Measurements from ENCODE around the gene CLHC1. TPM values are rescaled to one million over a fixed set of nuclear protein-coding genes. Genes with fewer than 3 reads are reported as not detected.
"Not testable (repeated sequence)": the region's sequence is repeated elsewhere in the genome, so short reads cannot be mapped to it uniquely, and the experiment has no call there.

Gene CLHC1
- 3.2 TPM for total RNA-seq (2013)
- polyA plus RNA-seq (1 to 10 TPM in 2 of 3 donors, not detected in 1; 2.4 to 5.0 TPM), polyA minus RNA-seq (1.8 and 2.9 TPM in 2 replicates), total RNA-seq (0.58 to 6.9 (median 3.9) reads per million in 11 experiments)

GRCh38 chr2:55232084-55232862 lies at the start of gene CLHC1, which contains the start of gene RPS27A:
Gene CLHC1, minus strand, starts transcription at chr2:55232293. Its CDS starts 9,882 bp downstream, at chr2:55222411.
Gene RPS27A, plus strand, starts transcription at chr2:55232688. Its CDS starts 137 bp downstream, at chr2:55232825.
- peaks cover 35% of the 10 kb centered on the region for H3K4me1 Mint-ChIP-seq
- H3K9me3 Mint-ChIP-seq: no peaks in the 10 kb centered on the region
- H3K4me3 Mint-ChIP-seq: peak within 1 kb of the TSS; percentile 100
- peaks cover 32 to 38% of the 10 kb centered on the region in 2 donors for H3K36me3 ChIP-seq (replicated peaks in 1 of 2; ENCODE audit: control insufficient read depth in 1 of 2, insufficient read depth in 2 of 2, low read length in 2 of 2)
- peak within 1 kb of the TSS; percentile 95 for H3K4me2 ChIP-seq (replicated peaks; ENCODE audit: extremely low read depth, low read length, poor library complexity, severe bottlenecking)
- no peak for TF ChIP-seq CTCF (IDR thresholded peaks at IDR 0.05)
- H3K4me1 ChIP-seq (ENCODE audit: control insufficient read depth in 1 of 2, insufficient read depth in 2 of 2, low read length in 2 of 2): peaks cover 30 to 42% of the 10 kb centered on the region in 2 donors
- peak within 1 kb of the TSS; percentile 91 to 99 (median 97) for H3K27ac Mint-ChIP-seq
- H4K20me1 ChIP-seq (ENCODE audit: insufficient read depth, low read length): peaks cover 28% of the 10 kb centered on the region
- H3K27ac ChIP-seq (ENCODE audit: low read depth in 1 of 2, low read length in 2 of 2): peak within 1 kb of the TSS; percentile 72 to 93
- H3K27me3 ChIP-seq (ENCODE audit: control insufficient read depth in 2 of 2, insufficient read depth in 2 of 2, low read length in 2 of 2): no peaks in the 10 kb centered on the region
- no peaks in the 10 kb centered on the region for H3K9me3 ChIP-seq (replicated peaks in 1 of 2; ENCODE audit: control insufficient read depth in 1 of 2, insufficient read depth in 1 of 2, low read length in 2 of 2)
- peak within 1 kb of the TSS; percentile 88 for H3K9ac ChIP-seq (ENCODE audit: insufficient read depth, low read length, poor library complexity, severe bottlenecking)
- peak within 1 kb of the TSS; percentile 90 for H2AFZ ChIP-seq (ENCODE audit: insufficient read depth, low read depth, low read length, poor library complexity, severe bottlenecking)
- H3K36me3 Mint-ChIP-seq: peaks cover 25 to 40% of the 10 kb centered on the region in 2 donors
- intact Hi-C loops (cut with micrococcal nuclease): loop anchor here in 1 of 2 donors (5.0 to 10.0 kb wide), 2 partner anchors 383 to 510 kb away; partner anchors contain the start of genes EML6 and PPP4R3B
- DNase-seq: peak; percentile 85 to 90 (median 89)
- no peaks in the 10 kb centered on the region for H3K27me3 Mint-ChIP-seq (ENCODE audit: low read depth in 3 of 3)
- WGBS (ENCODE audit: insufficient coverage): 1% methylated on average over 25 of the region's 37 CpGs
- H3K4me3 ChIP-seq (replicated peaks in 1 of 3; ENCODE audit: low read depth in 2 of 3, low read length in 3 of 3): peak within 1 kb of the TSS; percentile 59 to 86 (median 84)
- peaks cover 49% of the 10 kb centered on the region for H3K79me2 ChIP-seq (ENCODE audit: insufficient read depth, low read length)

- H3K27me3 ChIP-seq (ENCODE audit: control insufficient read depth in 2 of 2, insufficient read depth in 2 of 2, low read length in 2 of 2); H3K9ac ChIP-seq (ENCODE audit: insufficient read depth, low read length, poor library complexity, severe bottlenecking); H3K4me3 ChIP-seq (replicated peaks in 1 of 3; ENCODE audit: low read depth in 2 of 3, low read length in 3 of 3); H4K20me1 ChIP-seq (ENCODE audit: insufficient read depth, low read length); H3K36me3 Mint-ChIP-seq; H3K79me2 ChIP-seq (ENCODE audit: insufficient read depth, low read length); DNase-seq; intact Hi-C loops (cut with micrococcal nuclease); H3K9me3 Mint-ChIP-seq; H3K36me3 ChIP-seq (replicated peaks in 1 of 2; ENCODE audit: control insufficient read depth in 1 of 2, insufficient read depth in 2 of 2, low read length in 2 of 2); H3K9me3 ChIP-seq (replicated peaks in 1 of 2; ENCODE audit: control insufficient read depth in 1 of 2, insufficient read depth in 1 of 2, low read length in 2 of 2); H3K4me3 Mint-ChIP-seq; H3K27ac ChIP-seq (ENCODE audit: low read depth in 1 of 2, low read length in 2 of 2); H3K27ac Mint-ChIP-seq; H3K27me3 Mint-ChIP-seq (ENCODE audit: low read depth in 3 of 3): not testable (repeated sequence)
- Histone ChIP-seq H3K4me2 (replicated peaks; ENCODE audit: extremely low read depth, low read length, poor library complexity, severe bottlenecking) (peak overlapping the region; percentile 83), H3K4me1 (ENCODE audit: control insufficient read depth in 1 of 2, insufficient read depth in 2 of 2, low read length in 2 of 2) (peaks cover 13 to 17% of the 10 kb centered on the region in 2 donors), H2AFZ (ENCODE audit: insufficient read depth, low read depth, low read length, poor library complexity, severe bottlenecking) (peak overlapping the region; percentile 87)
- peaks cover 17% of the 10 kb centered on the region for H3K4me1 Mint-ChIP-seq
- WGBS (ENCODE audit: insufficient coverage): 100% methylated on average over 3 of the region's 5 CpGs
Measured at GRCh38 chr2:55280851-55281546, 48.9 kb upstream of the CLHC1 start.

GRCh38 chr2:55279859-55280424 lies 47.8 kb upstream of the CLHC1 start:
- H3K4me3 ChIP-seq (replicated peaks in 1 of 3; ENCODE audit: low read depth in 2 of 3, low read length in 3 of 3); H3K27me3 Mint-ChIP-seq (ENCODE audit: low read depth in 3 of 3); DNase-seq; H3K36me3 ChIP-seq (replicated peaks in 1 of 2; ENCODE audit: control insufficient read depth in 1 of 2, insufficient read depth in 2 of 2, low read length in 2 of 2); H3K9me3 ChIP-seq (replicated peaks in 1 of 2; ENCODE audit: control insufficient read depth in 1 of 2, insufficient read depth in 1 of 2, low read length in 2 of 2); H3K36me3 Mint-ChIP-seq; H3K4me3 Mint-ChIP-seq; H4K20me1 ChIP-seq (ENCODE audit: insufficient read depth, low read length); intact Hi-C loops (cut with micrococcal nuclease); H3K9ac ChIP-seq (ENCODE audit: insufficient read depth, low read length, poor library complexity, severe bottlenecking); H3K27me3 ChIP-seq (ENCODE audit: control insufficient read depth in 2 of 2, insufficient read depth in 2 of 2, low read length in 2 of 2); H3K27ac Mint-ChIP-seq; H3K9me3 Mint-ChIP-seq; H3K79me2 ChIP-seq (ENCODE audit: insufficient read depth, low read length); H3K27ac ChIP-seq (ENCODE audit: low read depth in 1 of 2, low read length in 2 of 2); H2AFZ ChIP-seq (ENCODE audit: insufficient read depth, low read depth, low read length, poor library complexity, severe bottlenecking); H3K4me2 ChIP-seq (replicated peaks; ENCODE audit: extremely low read depth, low read length, poor library complexity, severe bottlenecking): not testable (repeated sequence)
- WGBS (ENCODE audit: insufficient coverage): 96% methylated on average over 6 of the region's 7 CpGs
- H3K4me1 ChIP-seq (ENCODE audit: control insufficient read depth in 1 of 2, insufficient read depth in 2 of 2, low read length in 2 of 2): peaks cover 13 to 17% of the 10 kb centered on the region in 2 donors
- H3K4me1 Mint-ChIP-seq: peaks cover 17% of the 10 kb centered on the region
